NCI-H2196 (cell line): Measurements from ENCODE around the gene LOC128125822.

ENCODE experiments used
- DNase-seq: peaks from one replicate; lab custom pipeline; 2025; ENCODE audit not compliant: unreplicated experiment; lab: John Stamatoyannopoulos, UW

LOC128125822 gene

GRCh38 chr6:63554782-63555181, 17.5 kb upstream of the LOC128125822 start:
- no peak for DNase-seq

- no peak for DNase-seq
Measured at GRCh38 chr6:63556369-63556768, 15.9 kb upstream of the LOC128125822 start.

- DNase-seq = no peak
Measured at GRCh38 chr6:63558278-63558677, 14.0 kb upstream of the LOC128125822 start.

DNA sequence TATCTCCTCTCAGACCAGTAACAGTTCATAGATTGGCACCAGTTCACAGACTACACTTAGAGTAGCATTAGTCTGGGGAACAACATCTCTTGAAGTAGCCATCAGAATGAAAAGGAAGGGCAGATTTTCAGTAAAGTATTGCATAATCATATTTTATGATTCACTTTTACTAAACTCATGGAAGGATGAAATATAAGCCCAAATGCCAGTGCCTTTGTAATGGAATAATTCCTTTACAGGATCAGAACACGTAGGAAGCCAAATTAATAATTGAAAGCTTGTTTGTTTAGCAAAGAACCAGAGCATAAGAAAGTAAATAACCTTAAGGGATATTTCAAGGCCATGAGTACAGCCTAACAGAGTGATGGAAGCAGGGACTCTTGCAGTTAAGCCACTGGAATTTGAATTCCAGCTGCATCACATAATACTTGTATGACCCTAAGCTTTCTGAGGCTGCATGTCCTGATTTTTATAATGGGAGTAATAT, 11.4 kb upstream of the LOC128125822 start:
- no peak for DNase-seq

DNA sequence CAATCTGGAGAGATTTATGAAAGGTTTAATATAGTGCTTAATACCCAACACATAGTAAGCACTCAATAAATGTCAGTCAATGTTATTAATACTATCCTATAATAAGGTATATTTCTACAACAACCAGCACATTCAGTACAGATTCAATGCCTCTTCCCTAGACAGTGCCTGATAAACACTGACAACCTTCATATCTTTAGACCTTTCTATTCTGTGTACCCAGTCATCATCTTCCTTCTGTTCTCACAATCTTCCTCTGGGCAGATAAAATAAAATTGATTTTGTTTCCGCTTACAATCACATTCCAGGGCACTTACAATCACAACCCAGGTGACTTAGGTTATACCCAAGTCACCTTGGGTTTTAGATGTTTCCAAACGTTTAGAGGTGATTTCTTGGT, 11.0 kb upstream of the LOC128125822 start:
- no peak for DNase-seq

GRCh38 chr6:63563235-63563634, 9.0 kb upstream of the LOC128125822 start:
- DNase-seq = no peak

DNA sequence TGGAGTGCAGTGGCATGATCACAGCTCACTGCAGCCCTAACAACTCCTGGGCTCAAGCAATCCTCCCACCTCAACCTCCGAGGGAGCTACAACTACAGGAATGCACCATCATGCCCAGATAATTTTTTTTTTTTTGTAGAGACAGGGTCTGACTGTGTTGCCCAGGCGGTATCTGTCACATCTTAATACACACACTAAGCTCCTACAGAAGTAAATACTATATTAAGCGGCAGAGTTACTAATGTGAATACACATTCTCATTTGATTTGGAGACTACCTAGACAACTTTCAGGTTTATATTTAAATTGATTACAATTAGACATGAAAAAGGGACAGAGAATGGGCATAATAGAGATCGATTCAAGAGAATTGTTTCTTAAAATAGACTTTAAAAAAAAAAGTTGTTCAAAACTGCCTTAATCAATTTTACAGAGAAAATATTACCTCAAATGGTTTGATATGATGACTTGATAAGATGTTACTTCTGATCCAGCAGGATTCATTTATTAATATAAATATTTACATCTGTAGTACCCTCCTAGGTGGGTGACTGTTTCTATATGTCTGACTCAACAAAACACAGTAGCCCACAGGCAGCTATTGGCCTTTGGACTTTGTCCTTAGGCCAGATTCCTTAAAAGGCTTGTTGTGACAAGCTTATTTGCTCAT, 7.1 kb upstream of the LOC128125822 start:
- no peak for DNase-seq

DNA sequence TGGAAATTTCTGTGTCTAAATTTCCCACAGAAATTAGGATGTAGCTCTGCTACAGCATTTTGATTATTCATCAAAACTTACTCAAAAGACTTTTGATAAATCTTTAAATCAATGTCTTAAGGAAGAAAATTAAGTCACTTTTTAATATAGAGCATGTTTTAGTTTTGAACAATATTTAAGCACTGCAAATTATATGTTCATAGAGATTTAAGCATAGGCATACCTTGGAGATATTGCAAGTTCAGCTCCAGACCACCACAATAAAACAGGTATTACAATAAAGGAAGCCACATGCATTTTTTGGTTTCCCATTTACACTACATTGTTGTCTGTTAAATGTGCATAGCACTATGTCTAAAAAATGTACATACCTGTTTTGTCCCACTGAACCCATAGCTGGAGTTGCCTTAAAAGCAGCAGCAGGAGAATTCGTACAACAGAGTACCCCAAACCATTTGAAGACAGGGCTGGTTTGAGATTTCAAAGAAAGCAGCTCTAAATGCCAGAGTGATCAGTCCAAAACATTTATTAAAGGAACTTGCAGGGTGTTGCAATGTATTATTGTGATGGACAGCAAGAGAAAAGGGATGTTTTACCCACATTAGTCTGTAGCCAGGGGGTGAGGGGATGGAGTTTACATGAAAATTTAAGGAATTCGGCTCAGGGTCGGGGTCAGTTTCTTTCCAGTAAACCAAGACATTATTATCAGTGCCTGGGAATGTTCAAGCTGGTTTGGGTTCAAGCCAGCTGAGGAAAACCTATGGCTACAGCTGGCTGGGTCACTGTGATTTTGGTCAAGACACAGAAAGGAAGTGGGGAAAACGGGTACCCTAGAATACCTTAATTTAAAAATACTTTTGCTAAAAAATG, 6.3 kb upstream of the LOC128125822 start:
- no peak for DNase-seq

GRCh38 chr6:63567966-63568365, 4.3 kb upstream of the LOC128125822 start:
- DNase-seq = no peak

- peak; percentile 71 for DNase-seq
Measured at GRCh38 chr6:63571361-63572043, 778 bp upstream of the LOC128125822 start.

DNA sequence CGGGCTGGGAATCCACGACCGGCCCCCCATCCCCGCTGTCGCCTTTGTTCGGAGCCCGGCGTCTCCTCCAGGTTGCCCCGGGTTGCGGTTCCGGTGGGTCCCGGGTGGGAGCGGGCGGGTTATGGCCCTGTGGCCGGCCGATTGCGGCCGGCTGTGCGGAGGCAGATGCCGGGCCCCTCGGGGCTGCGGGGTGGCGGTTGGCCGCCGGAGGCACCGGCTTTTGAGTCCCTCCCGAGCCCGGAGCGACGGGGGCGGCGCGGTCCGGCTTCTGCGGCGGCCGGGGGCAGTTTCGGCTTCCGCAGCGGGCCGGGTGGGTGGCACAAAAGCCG, 431 bp downstream of the LOC128125822 start:
- no peak for DNase-seq

DNA sequence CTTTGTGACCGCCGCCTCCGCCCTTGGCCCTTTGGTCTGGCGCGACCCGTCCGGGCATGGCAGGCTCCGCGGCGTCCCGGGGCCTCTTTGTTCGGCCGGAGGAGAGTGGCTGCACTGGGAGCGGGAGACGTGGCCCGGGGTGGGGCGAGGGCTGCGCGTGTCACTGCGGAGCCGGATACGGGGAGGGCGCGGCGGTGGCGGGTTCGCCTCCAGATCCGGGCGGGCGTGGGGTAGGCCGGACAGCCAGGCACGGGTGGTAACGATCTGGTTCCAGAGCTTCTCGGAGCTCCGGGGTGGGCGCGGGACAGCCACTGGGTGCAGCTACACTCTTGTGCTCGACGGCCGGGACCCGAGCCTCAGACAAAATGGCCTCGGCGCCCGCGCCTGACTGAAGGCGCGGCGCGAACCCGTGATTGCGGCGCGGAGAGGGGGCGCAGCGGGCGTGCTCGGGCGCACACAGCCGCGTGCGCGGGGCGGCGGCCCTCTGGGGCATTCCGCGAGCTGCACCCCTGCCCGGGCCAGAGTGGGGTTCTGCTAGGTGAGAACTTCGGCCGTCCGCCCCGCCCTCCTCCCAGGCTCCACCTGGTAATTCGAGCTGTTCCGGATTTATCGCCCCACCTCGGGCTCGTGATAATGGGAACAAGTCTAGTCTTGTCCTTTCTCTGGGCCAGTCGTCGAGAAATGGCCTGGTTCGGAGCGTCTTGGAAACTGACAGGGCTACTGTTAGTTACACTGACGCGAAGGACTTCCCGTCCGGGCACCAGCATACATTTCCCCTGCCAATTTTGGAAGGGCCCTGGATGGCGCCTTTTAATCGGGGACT, 1.0 kb downstream of the LOC128125822 start:
- peak; percentile 72 for DNase-seq

GRCh38 chr6:63573899-63574553, 1.7 kb downstream of the LOC128125822 start:
- peak; percentile 43 for DNase-seq

- DNase-seq = no peak
Measured at GRCh38 chr6:63574554-63574900, 2.2 kb downstream of the LOC128125822 start.

DNA sequence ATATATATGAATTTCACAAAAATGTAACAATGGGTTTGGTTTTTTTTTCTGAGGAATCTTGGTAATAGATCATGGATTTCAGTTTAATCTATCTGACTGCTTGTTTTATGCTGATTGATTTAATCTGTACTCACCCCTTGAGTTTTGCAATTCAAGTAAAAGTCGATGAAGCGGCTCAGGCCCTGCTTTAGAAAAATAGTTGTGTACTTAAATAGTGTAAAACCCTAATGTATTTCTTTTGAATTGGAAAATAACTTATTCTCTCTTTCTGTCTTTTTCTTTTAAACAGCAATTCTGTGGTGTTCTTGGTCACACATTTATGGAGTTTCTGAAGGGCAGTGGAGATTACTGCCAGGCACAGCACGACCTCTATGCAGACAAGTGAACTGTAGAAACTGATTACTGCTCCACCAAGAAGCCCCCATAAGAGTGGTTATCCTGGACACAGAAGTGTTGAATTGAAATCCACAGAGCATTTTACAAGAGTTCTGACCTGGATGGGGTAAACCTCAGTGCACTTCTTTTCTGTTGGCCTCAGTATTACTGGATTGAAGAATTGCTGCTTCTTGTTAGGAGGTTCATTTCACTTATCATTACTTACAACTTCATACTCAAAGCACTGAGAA, 4.0 kb downstream of the LOC128125822 start:
- no peak for DNase-seq

GRCh38 chr6:63576985-63577712, 4.9 kb downstream of the LOC128125822 start:
- no peak for DNase-seq

GRCh38 chr6:63578757-63579156, 6.5 kb downstream of the LOC128125822 start:
- no peak for DNase-seq

- no peak for DNase-seq
Measured at GRCh38 chr6:63579937-63580703, 7.8 kb downstream of the LOC128125822 start.

DNA sequence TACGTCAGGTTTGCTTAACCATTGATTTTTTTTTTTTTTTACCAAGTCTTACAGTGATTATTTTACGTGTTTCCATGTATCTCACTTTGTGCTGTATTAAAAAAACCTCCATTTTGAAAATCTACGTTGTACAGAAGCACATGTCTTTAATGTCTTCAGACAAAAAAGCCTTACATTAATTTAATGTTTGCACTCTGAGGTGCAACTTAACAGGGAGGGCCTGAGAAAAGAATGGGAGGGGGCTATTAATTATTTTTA, 8.4 kb downstream of the LOC128125822 start:
- DNase-seq = no peak
